Common myeloid progenitor, CD34-positive (primary cell): Measurements from ENCODE around the gene CHPF2.

Experiments
- CTCF ChIA-PET: fragments of 350-600 bp; sonication (Branson Sonifier 250); formaldehyde crosslinking; loops from one replicate; lab custom pipeline; 2021; ENCODE audit warnings: antibody characterized with exemption; lab: Charles Lee
- POLR2A ChIA-PET: fragments of 350-600 bp; sonication (Branson Sonifier 250); formaldehyde crosslinking; loops from one replicate; lab custom pipeline; 2021; ENCODE audit warnings: antibody characterized with exemption; lab: Charles Lee
- DNase-seq, 3 donors: peaks; one replicate each; pipeline versions ENCODE4 v3.0.0 to v3.0.0-alpha.2; 2013
- H3K27ac ChIP-seq, 2 experiments: 1 replicate in 1 of 2; 2 replicates in 1 of 2; pipeline ENCODE4 v1.7.0; 2013; ENCODE audit warnings: inconsistent platforms in 2 of 2, low read length in 2 of 2, mild to moderate bottlenecking in 2 of 2, low read depth in 1 of 2, moderate library complexity in 1 of 2; ENCODE audit not compliant: severe bottlenecking in 2 of 2, insufficient read depth in 1 of 2, poor library complexity in 1 of 2
- H3K27me3 ChIP-seq, 5 experiments: replicated peaks in 2 of 5; 1 replicate in 3 of 5; 2 replicates in 2 of 5; pipeline versions ENCODE4 v1.6.1 to v1.7.0; 2013; ENCODE audit warnings: low read length in 4 of 5, mild to moderate bottlenecking in 2 of 5, moderate library complexity in 2 of 5, inconsistent platforms in 1 of 5; ENCODE audit not compliant: insufficient read depth in 5 of 5, control insufficient read depth in 4 of 5
- H3K36me3 ChIP-seq, 4 experiments: 1 replicate in 2 of 4; 2 replicates in 2 of 4; pipeline versions ENCODE4 v1.6.1 to v1.7.0; 2013; ENCODE audit warnings: low read length in 3 of 4, control low read depth in 1 of 4, mild to moderate bottlenecking in 1 of 4; ENCODE audit not compliant: control insufficient read depth in 4 of 4, insufficient read depth in 4 of 4
- H3K4me1 ChIP-seq, 4 experiments: 1 replicate in 3 of 4; 2 replicates in 1 of 4; pipeline versions ENCODE4 v1.6.1 to v1.7.1; 2013; ENCODE audit warnings: low read length in 3 of 4, mild to moderate bottlenecking in 3 of 4, control low read depth in 1 of 4, inconsistent platforms in 1 of 4, moderate library complexity in 1 of 4; ENCODE audit not compliant: control insufficient read depth in 4 of 4, insufficient read depth in 4 of 4; ENCODE audit errors: control extremely low read depth in 1 of 4
- H3K4me3 ChIP-seq, 7 experiments: 1 replicate in 4 of 7; 2 replicates in 3 of 7; pipeline versions ENCODE4 v1.5.1 to v1.7.0; 2013; ENCODE audit warnings: mild to moderate bottlenecking in 7 of 7, low read length in 6 of 7, moderate library complexity in 6 of 7, inconsistent platforms in 2 of 7, low read depth in 2 of 7, control low read depth in 1 of 7; ENCODE audit not compliant: insufficient read depth in 4 of 7, control insufficient read depth in 1 of 7; ENCODE audit errors: extremely low read depth in 1 of 7
- H3K9me3 ChIP-seq, 5 experiments: 1 replicate in 4 of 5; 2 replicates in 1 of 5; pipeline versions ENCODE4 v1.6.1 to v1.7.1; 2013; ENCODE audit warnings: low read length in 4 of 5, mild to moderate bottlenecking in 2 of 5, inconsistent platforms in 1 of 5, low read depth in 1 of 5, moderate library complexity in 1 of 5; ENCODE audit not compliant: control insufficient read depth in 4 of 5, insufficient read depth in 2 of 5; ENCODE audit errors: control extremely low read depth in 1 of 5
- WGBS: methylation state at CpG from one replicate; pipeline ENCODE4 v1.1.5; 2013; ENCODE audit not compliant: insufficient coverage; 5-methylcytosine and 5-hydroxymethylcytosine counted together

The CHPF2 gene

DNA sequence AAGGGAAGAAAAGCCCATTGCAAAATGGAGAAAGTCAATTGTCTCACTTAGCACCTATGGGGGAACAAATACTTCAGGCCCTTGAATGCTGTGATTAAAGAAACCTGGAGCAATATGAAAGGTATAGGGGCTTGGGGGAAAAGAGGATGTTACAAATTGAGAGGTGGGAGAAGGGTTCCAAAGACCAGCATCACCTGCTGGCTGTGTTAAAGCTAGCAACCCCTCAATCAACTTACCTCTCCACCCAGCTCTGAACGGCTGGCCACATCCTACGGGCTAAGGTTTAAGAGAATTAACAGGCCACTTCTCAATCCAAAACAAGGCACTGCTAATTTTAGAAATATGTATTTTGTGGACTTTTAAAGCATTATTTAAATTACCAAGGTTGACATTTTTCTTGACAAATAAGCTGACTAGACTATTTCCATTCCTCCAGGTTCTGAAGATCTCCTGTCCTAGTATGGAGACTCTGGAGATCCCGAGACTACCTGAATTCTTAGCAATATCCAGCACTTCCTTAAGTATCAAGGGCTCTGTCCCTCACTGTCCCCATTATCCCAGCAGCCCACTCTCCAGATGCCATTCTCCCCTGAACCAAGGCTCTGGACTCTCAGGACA lies 21.0 kb upstream of the CHPF2 start:
- ChIA-PET CTCF (interaction anchor here (1.2 to 5.2 kb wide), 4 partner anchors 13 to 42 kb away, joined by 3 to 39 read pairs (median 6); partner anchors contain the start of gene ABCF2), POLR2A (no interaction called here)
- WGBS: 100% methylated on average over 1 of the region's 3 CpGs
- Histone ChIP-seq H3K27ac (no peak overlapping the region), H3K27me3 (no peaks in the 10 kb centered on the region), H3K36me3 (peaks cover 13 to 48% (median 30%) of the 10 kb centered on the region in 4 experiments), H3K4me1 (peaks cover 8 to 27% (median 21%) of the 10 kb centered on the region in 4 experiments), H3K9me3 (no peaks in the 10 kb centered on the region), H3K4me3 (no peak overlapping the region)
- DNase-seq: no peak

DNA sequence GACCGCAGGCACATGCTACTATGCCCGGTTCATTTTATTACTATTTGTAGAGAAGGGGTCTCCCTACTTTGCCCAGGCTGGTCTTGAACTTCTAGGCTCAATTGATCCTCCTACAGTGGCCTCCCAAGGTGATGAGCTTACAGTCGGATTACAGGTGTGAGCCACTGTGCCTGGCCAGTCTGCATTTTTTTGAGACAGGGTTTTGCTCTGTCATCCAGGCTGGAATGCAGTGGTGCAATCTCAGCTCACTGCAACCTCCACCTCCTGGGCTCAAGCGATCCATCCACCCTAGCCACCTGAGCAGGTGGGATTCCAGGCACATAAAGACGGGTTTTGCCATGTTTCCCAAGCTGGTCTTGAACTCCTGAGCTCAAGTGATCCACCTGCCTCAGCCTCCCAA lies 19.7 kb upstream of the CHPF2 start:
- 98% methylated on average over 5 of the region's 5 CpGs for WGBS
- H3K36me3 ChIP-seq: peaks cover 15 to 60% (median 37%) of the 10 kb centered on the region in 4 experiments
- CTCF ChIA-PET: interaction anchor here (1.1 to 5.2 kb wide), 2 partner anchors 12 to 30 kb away, joined by 4 to 39 read pairs; partner anchors contain the start of gene ABCF2

DNA sequence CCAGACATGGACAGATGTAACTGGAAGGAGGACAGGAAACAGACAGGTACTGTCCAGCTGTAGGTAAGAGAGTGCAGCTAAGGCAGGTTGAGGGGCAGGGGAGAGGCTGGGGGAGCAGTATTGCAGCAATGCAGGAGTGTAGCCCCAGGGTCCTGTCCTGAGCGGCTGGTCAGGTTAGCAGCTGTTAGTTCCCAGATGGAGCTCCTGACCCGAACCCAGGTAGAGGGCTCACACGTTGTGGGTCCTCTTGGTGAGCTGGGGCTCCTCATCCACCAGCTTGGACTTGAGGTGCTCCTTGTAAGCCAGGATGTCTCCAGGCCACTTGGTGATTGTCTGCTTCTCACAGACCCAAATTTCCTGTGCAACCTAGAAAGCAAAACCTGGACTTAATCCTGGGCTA lies 18.5 kb upstream of the CHPF2 start:
- ChIA-PET CTCF (interaction anchor here (0.9 to 5.2 kb wide), 4 partner anchors 11 to 102 kb away, joined by 3 to 39 read pairs (median 4); partner anchors contain the start of gene ABCF2), POLR2A (no interaction called here)
- Histone ChIP-seq H3K36me3 (peaks cover 15 to 72% (median 49%) of the 10 kb centered on the region in 4 experiments), H3K27me3 (no peaks in the 10 kb centered on the region), H3K9me3 (no peaks in the 10 kb centered on the region), H3K4me3 (no peak overlapping the region), H3K27ac (no peak overlapping the region), H3K4me1 (peaks cover 0 to 2% (median 0%) of the 10 kb centered on the region in 4 experiments)
- WGBS: 97% methylated on average over 3 of the region's 3 CpGs
- no peak for DNase-seq

More for the DNA sequence above, 19.7 kb upstream of the CHPF2 start:
- H3K27me3 ChIP-seq: no peaks in the 10 kb centered on the region
- no peaks in the 10 kb centered on the region for H3K9me3 ChIP-seq
- H3K4me1 ChIP-seq: peaks cover 3 to 13% (median 8%) of the 10 kb centered on the region in 4 experiments
- H3K4me3 ChIP-seq: no peak overlapping the region
- POLR2A ChIA-PET: no interaction called here
- H3K27ac ChIP-seq: no peak overlapping the region
- DNase-seq: no peak

DNA sequence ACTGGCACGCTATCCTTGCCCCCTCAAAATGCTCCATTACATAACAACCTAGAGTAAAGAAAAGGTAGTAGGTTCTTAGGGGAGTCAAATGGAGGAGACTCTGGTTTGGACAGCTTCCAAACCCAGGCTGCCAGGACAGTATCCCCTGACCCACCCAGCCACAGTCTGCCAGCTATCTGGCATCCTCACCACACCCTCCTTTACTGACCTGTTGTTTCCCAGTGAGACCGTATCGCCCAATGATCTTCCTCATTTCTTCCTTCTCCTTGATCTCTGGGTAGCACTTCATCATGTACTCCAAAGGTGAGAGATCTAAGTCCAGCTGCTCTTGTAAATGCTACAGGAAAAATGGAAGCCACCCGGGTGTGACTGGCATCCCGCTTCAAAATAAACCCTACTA lies 16.9 kb upstream of the CHPF2 start:
- WGBS: 94% methylated on average over 4 of the region's 5 CpGs
- POLR2A ChIA-PET: no interaction called here
- no peaks in the 10 kb centered on the region for H3K9me3 ChIP-seq
- no peaks in the 10 kb centered on the region for H3K27me3 ChIP-seq
- CTCF ChIA-PET: interaction anchor here (5.2 kb wide), 1 partner anchor 9 kb away, joined by 39 read pairs; the partner anchor contains the start of gene ABCF2
- no peak overlapping the region for H3K27ac ChIP-seq
- H3K4me1 ChIP-seq: no peaks in the 10 kb centered on the region
- no peak for DNase-seq
- H3K4me3 ChIP-seq: no peak overlapping the region
- H3K36me3 ChIP-seq: peaks cover 19 to 81% (median 56%) of the 10 kb centered on the region in 4 experiments

DNA sequence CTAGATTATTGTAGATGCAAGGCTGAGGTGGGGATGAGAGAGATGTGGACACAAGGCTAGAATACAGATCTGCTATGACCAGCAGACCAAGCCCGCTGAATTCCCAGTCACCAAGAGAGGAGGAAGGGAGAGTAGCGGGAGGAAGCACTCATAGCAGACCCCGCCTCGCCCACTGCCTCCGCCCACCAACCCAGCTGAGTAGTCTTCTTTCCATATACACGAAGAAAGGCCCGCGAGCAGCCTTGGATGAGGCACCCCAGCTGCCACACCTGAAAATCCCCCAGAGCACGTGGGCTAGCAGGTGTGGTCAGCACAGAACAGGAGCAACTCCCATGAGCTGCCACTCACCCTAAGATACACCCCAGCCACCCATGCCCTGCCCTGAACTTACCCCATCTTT lies 14.1 kb upstream of the CHPF2 start:
- Histone ChIP-seq H3K36me3 (peaks cover 30 to 88% (median 69%) of the 10 kb centered on the region in 4 experiments), H3K4me3 (no peak overlapping the region), H3K27ac (no peak overlapping the region), H3K4me1 (no peaks in the 10 kb centered on the region), H3K9me3 (no peaks in the 10 kb centered on the region), H3K27me3 (no peaks in the 10 kb centered on the region)
- ChIA-PET CTCF (interaction anchor here (1.0 to 2.3 kb wide), 5 partner anchors 9 to 170 kb away, joined by 3 to 11 read pairs (median 3); partner anchors contain the start of gene ABCF2), POLR2A (no interaction called here)
- DNase-seq: no peak
- WGBS: 93% methylated on average over 8 of the region's 9 CpGs

DNA sequence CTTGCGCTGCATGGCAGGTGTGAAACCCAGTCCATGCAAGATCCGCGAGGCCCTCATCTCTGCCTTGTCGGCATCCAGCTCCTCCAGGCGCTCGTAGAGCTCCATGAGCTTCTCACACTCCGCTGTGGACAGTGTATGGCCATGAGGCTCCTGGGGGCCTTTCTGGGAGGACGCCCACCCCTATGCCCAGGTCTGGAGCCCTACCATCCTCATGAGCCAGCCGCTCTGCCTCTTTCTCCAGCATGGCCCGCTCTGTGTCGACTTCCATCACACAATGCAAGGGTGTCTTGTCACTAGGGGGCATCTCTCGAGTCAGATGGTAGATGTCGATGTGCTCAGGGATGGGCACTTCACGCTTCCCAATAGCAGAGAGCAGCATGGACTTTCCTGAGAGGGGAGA lies 8.6 kb upstream of the CHPF2 start:
- no peaks in the 10 kb centered on the region for H3K27me3 ChIP-seq
- no peak overlapping the region for H3K4me3 ChIP-seq
- H3K9me3 ChIP-seq: no peaks in the 10 kb centered on the region
- ChIA-PET POLR2A (interaction anchor here (0.6 kb wide), 1 partner anchor 16 kb away, joined by 3 read pairs; no protein-coding TSS in a partner anchor), CTCF (interaction anchor here (0.6 to 5.7 kb wide), 6 partner anchors 10 to 128 kb away, joined by 3 to 39 read pairs (median 4); no protein-coding TSS in a partner anchor)
- peaks cover 11 to 23% (median 16%) of the 10 kb centered on the region in 4 experiments for H3K4me1 ChIP-seq
- peaks cover 18 to 58% (median 49%) of the 10 kb centered on the region in 4 experiments for H3K36me3 ChIP-seq
- no peak overlapping the region for H3K27ac ChIP-seq
- WGBS: 98% methylated on average over 14 of the region's 14 CpGs
- no peak for DNase-seq
